NCI-H128 (cell line): ENCODE data around the gene ZHX3.

Experiments
- DNase-seq: peaks from one replicate; lab custom pipeline; 2025; ENCODE audit not compliant: unreplicated experiment; lab: John Stamatoyannopoulos, UW

The ZHX3 gene

GRCh38 chr20:41175201-41175651 is 142.3 kb downstream of the ZHX3 start:
- DNase-seq, result no peak

GRCh38 chr20:41174782-41175181 is 142.7 kb downstream of the ZHX3 start:
- DNase-seq, result no peak

GRCh38 chr20:41174373-41174772 is 143.2 kb downstream of the ZHX3 start:
- DNase-seq, result no peak

GRCh38 chr20:41173791-41174341 is 143.7 kb downstream of the ZHX3 start:
- DNase-seq, result no peak

- peak; percentile 19 for DNase-seq
Observed at GRCh38 chr20:41173161-41173721, 144.3 kb downstream of the ZHX3 start.

GRCh38 chr20:41172296-41173140 is 145.0 kb downstream of the ZHX3 start:
- DNase-seq, result no peak

GRCh38 chr20:41171736-41172295 is 145.7 kb downstream of the ZHX3 start:
- DNase-seq, result no peak

- no peak for DNase-seq
Observed at GRCh38 chr20:41170386-41171105, 147.0 kb downstream of the ZHX3 start.

- no peak for DNase-seq
Observed at GRCh38 chr20:41169791-41170351, 147.7 kb downstream of the ZHX3 start.

GRCh38 chr20:41169162-41169690 is 148.3 kb downstream of the ZHX3 start:
- DNase-seq, result no peak

- DNase-seq, result no peak
Observed at GRCh38 chr20:41168281-41169161, 149.0 kb downstream of the ZHX3 start.

- DNase-seq, result no peak
Observed at GRCh38 chr20:41167481-41168253, 149.9 kb downstream of the ZHX3 start.

GRCh38 chr20:41167118-41167470 is 150.4 kb downstream of the ZHX3 start:
- no peak for DNase-seq

- no peak for DNase-seq
Observed at GRCh38 chr20:41166201-41167117, 151.1 kb downstream of the ZHX3 start.

GRCh38 chr20:41165001-41165882 is 152.3 kb downstream of the ZHX3 start:
- no peak for DNase-seq

GRCh38 chr20:41163821-41164220 is 153.7 kb downstream of the ZHX3 start:
- DNase-seq, result no peak

- DNase-seq, result no peak
Observed at GRCh38 chr20:41162396-41162795, 155.1 kb downstream of the ZHX3 start.
